HG03439 (cell line): ENCODE data around the gene LAIR1.
"Not testable (repeated sequence)": the region's sequence is repeated elsewhere in the genome, so short reads cannot be mapped to it uniquely, and the experiment has no call there.

Experiments
- ATAC-seq: cut with Tn5 transposase; IDR thresholded peaks from one replicate; pipeline ENCODE4 v1.9.1; 2021; ENCODE audit warnings: mild to moderate bottlenecking, moderate library complexity; ENCODE audit not compliant: unreplicated experiment

Gene LAIR1

GRCh38 chr19:54364775-54365257, at the start of gene LAIR1:
TSS of gene LAIR1 (minus strand) at chr19:54364931. CDS start at chr19:54364804, 127 bp downstream.
- ATAC-seq, result no peak

GRCh38 chr19:54414156-54414555, 49.4 kb upstream of the LAIR1 start:
- no peak for ATAC-seq

GRCh38 chr19:54412877-54413276, 48.1 kb upstream of the LAIR1 start:
- no peak for ATAC-seq

GRCh38 chr19:54411033-54411432, 46.3 kb upstream of the LAIR1 start:
- ATAC-seq, result no peak

- no peak for ATAC-seq
Observed at GRCh38 chr19:54408456-54409026, 43.8 kb upstream of the LAIR1 start.

- no peak for ATAC-seq
Observed at GRCh38 chr19:54407780-54408179, 43.0 kb upstream of the LAIR1 start.

- ATAC-seq, result no peak
Observed at GRCh38 chr19:54405628-54406027, 40.9 kb upstream of the LAIR1 start.

- ATAC-seq, result no peak
Observed at GRCh38 chr19:54403054-54403453, 38.3 kb upstream of the LAIR1 start.

GRCh38 chr19:54400913-54401312, 36.2 kb upstream of the LAIR1 start:
- ATAC-seq, result no peak

GRCh38 chr19:54399189-54399588, 34.5 kb upstream of the LAIR1 start:
- no peak for ATAC-seq

- no peak for ATAC-seq
Observed at GRCh38 chr19:54395685-54396084, 31.0 kb upstream of the LAIR1 start.

- ATAC-seq, result no peak
Observed at GRCh38 chr19:54393381-54393780, 28.6 kb upstream of the LAIR1 start.

- ATAC-seq, result no peak
Observed at GRCh38 chr19:54392105-54392504, 27.4 kb upstream of the LAIR1 start.

- no peak for ATAC-seq
Observed at GRCh38 chr19:54391589-54392061, 26.9 kb upstream of the LAIR1 start.

GRCh38 chr19:54390942-54391577, 26.3 kb upstream of the LAIR1 start:
- no peak for ATAC-seq

- ATAC-seq, result no peak
Observed at GRCh38 chr19:54389553-54389952, 24.8 kb upstream of the LAIR1 start.

- ATAC-seq, result no peak
Observed at GRCh38 chr19:54388802-54389139, 24.0 kb upstream of the LAIR1 start.

GRCh38 chr19:54387991-54388801, 23.5 kb upstream of the LAIR1 start:
- no peak for ATAC-seq

- no peak for ATAC-seq
Observed at GRCh38 chr19:54383330-54383729, 18.6 kb upstream of the LAIR1 start.

GRCh38 chr19:54382041-54382440, 17.3 kb upstream of the LAIR1 start:
- ATAC-seq, result not testable (repeated sequence)

GRCh38 chr19:54380897-54381296, 16.2 kb upstream of the LAIR1 start:
- ATAC-seq, result no peak

GRCh38 chr19:54379187-54379678, 14.5 kb upstream of the LAIR1 start:
- ATAC-seq, result no peak
